Measurements from ENCODE around the gene PPM1K.

Gene PPM1K

DNA sequence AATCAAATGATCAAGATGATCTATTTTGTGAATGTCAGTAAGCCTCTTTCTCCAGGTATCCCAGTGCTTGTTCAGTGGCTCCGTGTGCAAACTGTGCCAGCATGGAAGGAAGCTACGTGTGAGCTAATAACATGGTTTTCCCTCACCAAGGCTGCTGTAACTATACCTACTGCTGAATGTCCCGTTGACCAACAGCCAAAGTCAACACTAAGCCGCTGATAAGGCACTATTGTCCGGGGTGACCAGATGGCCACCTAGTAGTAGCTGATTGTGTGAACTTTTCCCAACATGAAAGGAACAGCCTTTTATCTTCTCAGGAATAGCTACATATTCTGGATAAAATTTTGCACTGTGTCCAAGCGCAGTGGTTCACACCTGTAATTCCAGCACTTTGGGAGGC, 68.0 kb downstream of the PPM1K start:
- DNase-seq, result no peak

DNA sequence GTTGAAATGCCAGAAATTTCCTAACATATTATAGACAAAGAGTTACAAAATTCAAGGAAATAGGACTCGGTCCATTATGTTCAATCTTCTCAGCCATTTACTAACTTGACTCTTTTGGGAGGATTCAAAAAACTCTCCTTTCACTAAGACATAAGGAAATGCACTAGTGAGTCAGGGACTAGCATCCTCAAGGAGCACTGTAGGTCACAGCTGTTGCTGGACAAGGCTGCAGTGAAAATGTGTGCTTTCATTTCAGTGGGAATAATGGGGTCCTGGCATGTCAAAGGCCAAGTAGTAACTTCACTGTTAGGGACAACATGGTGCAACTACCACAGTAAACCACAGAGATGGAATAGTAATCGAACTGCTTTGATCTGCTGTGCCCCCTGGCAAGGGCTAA, 69.0 kb downstream of the PPM1K start:
- no peak for DNase-seq

DNA sequence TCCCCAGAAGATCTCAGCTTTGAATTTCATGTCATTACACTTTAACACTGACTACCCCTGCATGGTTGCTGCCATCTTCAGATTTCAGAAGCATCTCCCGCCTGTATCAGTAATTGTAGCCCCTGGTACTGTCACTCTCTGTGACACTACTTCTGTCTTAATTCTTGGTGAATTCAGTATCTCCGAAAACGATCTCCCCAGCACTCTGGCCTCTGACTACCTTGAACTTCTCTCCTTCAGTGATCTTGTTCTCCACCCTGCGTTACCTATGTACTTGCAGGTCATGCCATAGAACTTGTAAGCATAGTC, 72.2 kb downstream of the PPM1K start:
- DNase-seq, result no peak

DNA sequence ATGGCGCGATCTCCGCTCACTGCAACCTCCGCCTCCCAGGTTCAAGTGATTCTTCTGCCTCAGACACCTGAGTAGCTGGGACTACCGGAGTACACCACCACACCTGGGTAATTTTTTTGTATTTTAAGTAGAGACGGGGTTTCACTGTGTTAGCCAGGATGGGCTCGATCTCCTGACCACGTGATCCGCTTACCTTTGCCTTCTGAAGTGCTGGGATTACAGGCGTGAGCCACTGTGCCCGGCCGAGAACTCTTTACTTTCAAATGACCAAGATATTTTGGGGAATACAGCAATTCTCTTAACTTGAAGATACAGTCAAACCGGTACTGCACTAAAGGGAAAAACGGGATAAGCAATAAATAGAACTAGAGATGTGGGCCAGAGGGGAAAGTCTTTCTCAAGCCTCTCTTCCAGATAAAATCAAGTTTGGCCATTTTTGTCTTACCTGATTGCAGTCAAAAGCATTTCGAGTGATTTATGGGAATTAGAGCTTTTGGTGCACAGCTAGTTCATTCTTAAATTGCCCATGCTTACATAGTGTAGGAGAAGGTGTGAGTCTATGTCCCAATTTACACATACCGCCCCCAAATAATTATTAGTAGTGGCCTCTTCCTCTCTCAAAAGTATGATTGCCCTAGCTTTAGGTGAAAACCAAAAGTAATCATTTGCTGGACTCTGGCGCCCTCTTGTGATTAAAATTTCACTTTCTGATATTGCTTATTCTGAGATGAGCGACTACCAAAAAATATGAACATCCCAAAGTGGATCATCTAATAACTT, 72.7 kb downstream of the PPM1K start:
- DNase-seq, result no peak

DNA sequence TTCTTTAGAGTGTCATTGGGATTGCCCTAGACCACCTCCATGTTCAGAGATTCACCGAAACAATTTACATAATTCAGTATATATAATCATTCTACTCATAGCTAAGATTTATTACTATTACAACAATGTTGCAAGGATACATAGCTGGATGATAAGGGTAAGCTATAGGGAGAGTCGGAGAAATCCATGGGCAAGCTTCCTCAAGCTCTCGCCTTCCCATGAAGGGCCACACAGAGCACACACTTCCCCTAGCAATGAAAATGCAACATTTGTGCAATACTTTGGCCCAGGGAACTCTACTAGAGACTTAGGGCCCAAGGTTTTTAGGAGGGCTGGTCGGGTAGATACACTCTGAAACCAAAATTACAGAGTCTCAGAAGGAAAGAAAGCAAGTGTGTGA, 76.2 kb downstream of the PPM1K start:
- no peak for DNase-seq

All from SIG-M5 (cell line).